ENCODE data around the gene PPOX. TPM values are rescaled to one million over a fixed set of nuclear protein-coding genes. Genes with fewer than 3 reads are reported as not detected.

The PPOX gene
- total RNA-seq, 2 donors from 2014 or later: 18.2 to 33.6 TPM

DNA sequence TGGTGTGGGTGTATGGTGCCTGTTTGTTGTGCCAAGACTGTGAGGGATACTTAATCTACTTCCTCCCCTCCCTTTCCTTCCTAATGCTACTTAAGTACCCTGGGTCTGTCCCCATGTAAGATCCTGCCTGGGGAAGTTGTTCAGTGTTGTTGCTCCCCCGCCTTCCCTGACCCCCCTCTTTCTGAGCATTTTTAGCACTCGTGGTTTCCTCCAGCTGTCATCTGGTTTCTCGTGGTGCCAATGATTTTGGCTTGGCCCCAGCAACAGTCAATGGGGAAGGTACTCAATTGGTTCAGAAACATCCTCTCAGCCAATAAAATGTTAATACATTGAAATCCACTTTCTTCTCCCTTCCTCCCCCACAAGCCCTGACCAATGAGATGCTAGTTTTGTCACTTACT is 19.1 kb downstream of the PPOX start:
- no peaks in the 10 kb centered on the region for H3K36me3 ChIP-seq
- H3K27ac ChIP-seq: peak overlapping the region in 1 of 2 donors; percentile 44
- peaks cover 4 to 6% of the 10 kb centered on the region in 2 donors for H3K4me1 ChIP-seq (ENCODE audit: control insufficient read depth in 1 of 2, low read depth in 2 of 2)
- no peaks in the 10 kb centered on the region for H3K9me3 ChIP-seq
- ATAC-seq (ENCODE audit: insufficient number of reproducible peaks, low FRiP score, low read depth) (no peak), DNase-seq (ENCODE audit: low spot score) (no peak)
- no peak for TF ChIP-seq CTCF (IDR thresholded peaks at IDR 0.05)
- no peak overlapping the region for H3K4me3 ChIP-seq
- no peaks in the 10 kb centered on the region for H3K27me3 ChIP-seq (replicated peaks; ENCODE audit: insufficient read depth)

GRCh38 chr1:161185732-161186311 is 19.6 kb downstream of the PPOX start:
- peaks cover 4 to 6% of the 10 kb centered on the region in 2 donors for H3K4me1 ChIP-seq (ENCODE audit: control insufficient read depth in 1 of 2, low read depth in 2 of 2)
- ATAC-seq (ENCODE audit: insufficient number of reproducible peaks, low FRiP score, low read depth) (no peak), DNase-seq (ENCODE audit: low spot score) (no peak)
- no peak overlapping the region for H3K4me3 ChIP-seq
- H3K36me3 ChIP-seq: no peaks in the 10 kb centered on the region
- no peaks in the 10 kb centered on the region for H3K9me3 ChIP-seq
- no peaks in the 10 kb centered on the region for H3K27me3 ChIP-seq (replicated peaks; ENCODE audit: insufficient read depth)
- peak overlapping the region in 1 of 2 donors; percentile 44 for H3K27ac ChIP-seq
- TF ChIP-seq CTCF (IDR thresholded peaks at IDR 0.05): no peak

- H3K36me3 ChIP-seq: no peaks in the 10 kb centered on the region
- H3K27me3 ChIP-seq (replicated peaks; ENCODE audit: insufficient read depth): no peaks in the 10 kb centered on the region
- no peak for TF ChIP-seq CTCF (IDR thresholded peaks at IDR 0.05)
- no peaks in the 10 kb centered on the region for H3K9me3 ChIP-seq
- H3K4me3 ChIP-seq: no peak overlapping the region
- DNase-seq (ENCODE audit: low spot score) (no peak), ATAC-seq (ENCODE audit: insufficient number of reproducible peaks, low FRiP score, low read depth) (no peak)
- H3K27ac ChIP-seq: no peak overlapping the region
- peaks cover 4 to 6% of the 10 kb centered on the region in 2 donors for H3K4me1 ChIP-seq (ENCODE audit: control insufficient read depth in 1 of 2, low read depth in 2 of 2)
Measured at GRCh38 chr1:161187311-161187710, 21.1 kb downstream of the PPOX start.

- ATAC-seq (ENCODE audit: insufficient number of reproducible peaks, low FRiP score, low read depth) (no peak), DNase-seq (ENCODE audit: low spot score) (no peak)
- Histone ChIP-seq H3K27ac (no peak overlapping the region), H3K4me1 (ENCODE audit: control insufficient read depth in 1 of 2, low read depth in 2 of 2) (peaks cover 4 to 6% of the 10 kb centered on the region in 2 donors), H3K4me3 (no peak overlapping the region), H3K36me3 (no peaks in the 10 kb centered on the region), H3K27me3 (replicated peaks; ENCODE audit: insufficient read depth) (no peaks in the 10 kb centered on the region), H3K9me3 (no peaks in the 10 kb centered on the region)
- no peak for TF ChIP-seq CTCF (IDR thresholded peaks at IDR 0.05)
Measured at GRCh38 chr1:161188381-161188780, 22.2 kb downstream of the PPOX start.

DNA sequence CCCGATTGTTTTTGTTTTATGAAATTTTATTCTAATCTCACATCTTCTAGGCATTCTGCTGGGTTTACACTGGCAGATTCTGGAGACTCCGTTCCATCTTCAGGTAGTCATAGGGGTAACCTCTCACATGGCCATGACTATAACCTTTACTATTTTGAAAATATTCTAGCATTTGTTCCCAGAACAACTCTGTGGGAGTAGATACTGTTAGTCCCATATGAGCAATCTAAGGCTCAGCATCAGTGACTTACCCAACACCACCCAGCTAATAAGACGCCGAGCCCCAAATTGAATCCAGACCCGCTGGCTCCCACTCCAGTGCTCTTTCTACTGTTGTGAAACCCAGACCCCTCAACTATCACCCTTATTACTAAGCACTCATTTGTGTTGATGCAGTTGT is 22.8 kb downstream of the PPOX start:
- no peak for TF ChIP-seq CTCF (IDR thresholded peaks at IDR 0.05)
- H3K27me3 ChIP-seq (replicated peaks; ENCODE audit: insufficient read depth): no peaks in the 10 kb centered on the region
- DNase-seq (ENCODE audit: low spot score) (no peak), ATAC-seq (ENCODE audit: insufficient number of reproducible peaks, low FRiP score, low read depth) (no peak)
- H3K9me3 ChIP-seq: no peaks in the 10 kb centered on the region
- H3K36me3 ChIP-seq: no peaks in the 10 kb centered on the region
- H3K27ac ChIP-seq: no peak overlapping the region
- H3K4me3 ChIP-seq: no peak overlapping the region
- peaks cover 4 to 6% of the 10 kb centered on the region in 2 donors for H3K4me1 ChIP-seq (ENCODE audit: control insufficient read depth in 1 of 2, low read depth in 2 of 2)

All from thoracic aorta (tissue), 2 donors.